DOHH2 (cell line): Measurements from ENCODE around the gene ENOX1.

Experiments used
- H3F3A ChIP-seq: fragments of 200-600 bp; sonication (generic), shearing (Covaris generic); 2 replicates; pipeline ENCODE4 v1.6.0; 2016; ENCODE audit warnings: antibody characterized with exemption, mild to moderate bottlenecking; ENCODE audit not compliant: control insufficient read depth, insufficient read depth
- H3K27ac ChIP-seq: fragments of 200-600 bp; sonication (generic); 2 replicates; pipeline ENCODE4 v1.5.1; 2014; ENCODE audit warnings: low read depth, mild to moderate bottlenecking, low read length, moderate library complexity
- H3K27me3 ChIP-seq: fragments of 200-600 bp; sonication (generic); 2 replicates; pipeline ENCODE4 v1.6.1; 2014; ENCODE audit warnings: mild to moderate bottlenecking, low read length, mixed read lengths; ENCODE audit not compliant: control insufficient read depth
- H3K36me3 ChIP-seq: fragments of 200-600 bp; sonication (generic); 2 replicates; pipeline ENCODE4 v1.6.1; 2014; ENCODE audit warnings: mild to moderate bottlenecking, low read length, moderate library complexity, mixed read lengths; ENCODE audit not compliant: control insufficient read depth
- H3K4me1 ChIP-seq: fragments of 200-600 bp; sonication (generic); 2 replicates; pipeline ENCODE4 v1.6.1; 2014; ENCODE audit warnings: mild to moderate bottlenecking, low read length, mixed read lengths; ENCODE audit not compliant: control insufficient read depth
- H3K4me2 ChIP-seq: fragments of 200-600 bp; sonication (generic); 2 replicates; pipeline ENCODE4 v1.6.0; 2014; ENCODE audit warnings: mild to moderate bottlenecking, low read length, moderate library complexity
- H3K4me3 ChIP-seq: fragments of 200-600 bp; sonication (generic); 2 replicates; pipeline ENCODE4 v1.5.1; 2014; ENCODE audit warnings: mild to moderate bottlenecking, low read length, mixed read lengths
- H3K79me2 ChIP-seq: fragments of 200-600 bp; sonication (generic); 2 replicates; pipeline ENCODE4 v1.6.1; 2014; ENCODE audit warnings: mild to moderate bottlenecking, low read length, mixed read lengths; ENCODE audit not compliant: control insufficient read depth
- H3K9me2 ChIP-seq: fragments of 200-600 bp; sonication (generic); replicated peaks from 2 replicates; pipeline ENCODE4 v1.6.1; 2014; ENCODE audit warnings: mild to moderate bottlenecking, low read length, mixed read lengths; ENCODE audit not compliant: control insufficient read depth
- H3K9me3 ChIP-seq: fragments of 200-600 bp; sonication (generic); 2 replicates; pipeline ENCODE4 v1.6.1; 2014; ENCODE audit warnings: antibody characterized with exemption, low read length, mixed read lengths; ENCODE audit not compliant: control insufficient read depth, insufficient read depth
- H4K20me1 ChIP-seq: fragments of 200-600 bp; sonication (generic); 2 replicates; pipeline ENCODE4 v1.6.0; 2014; ENCODE audit warnings: low read depth, mild to moderate bottlenecking, antibody characterized with exemption, low read length, moderate library complexity; ENCODE audit not compliant: control insufficient read depth, insufficient read depth
- EZH2phosphoT487 ChIP-seq: fragments of 200-600 bp; sonication (generic); IDR thresholded peaks from 2 replicates; pipeline ENCODE4 v1.6.1; 2017; ENCODE audit warnings: borderline replicate concordance, mild to moderate bottlenecking, antibody characterized with exemption, low read length, moderate library complexity, mixed read lengths
- TF ChIP-seq, protein P1 (sequence below): fragments of 200-600 bp; sonication (generic); IDR thresholded peaks from one replicate; pipeline ENCODE4 v1.5.1; 2014; ENCODE audit warnings: antibody characterized with exemption, mild to moderate bottlenecking, low read depth, low read length; ENCODE audit not compliant: poor library complexity, severe bottlenecking

The ENOX1 gene

DNA sequence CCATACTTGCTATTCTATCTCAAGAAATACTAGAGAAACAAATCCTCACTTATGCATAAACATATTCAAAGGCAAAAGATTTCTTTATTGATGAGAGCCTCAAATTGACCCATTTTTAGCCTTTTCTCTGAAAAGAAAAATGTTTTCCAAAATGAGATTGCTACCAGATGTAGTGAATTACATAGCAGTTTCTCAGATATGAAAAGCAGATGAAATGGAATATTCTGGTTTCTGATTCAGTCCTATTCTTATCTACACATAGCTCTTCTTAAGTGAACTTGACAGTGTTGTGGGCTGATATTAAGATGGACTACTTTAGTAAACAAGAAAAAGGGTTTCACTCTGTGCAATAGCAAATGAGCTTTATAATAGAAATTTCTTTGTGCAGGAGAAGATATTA is 579.9 kb downstream of the ENOX1 start:
- H3K4me3 ChIP-seq = no peak overlapping the region

GRCh38 chr13:43205416-43205815 is 581.4 kb downstream of the ENOX1 start:
- Histone ChIP-seq H3K4me2 (no peak overlapping the region), H3K4me3 (no peak overlapping the region), H3K36me3 (no peaks in the 10 kb centered on the region), H3K9me3 (no peaks in the 10 kb centered on the region), H3K27me3 (no peaks in the 10 kb centered on the region), H3K79me2 (no peaks in the 10 kb centered on the region), H3F3A (no peaks in the 10 kb centered on the region), H3K27ac (no peak overlapping the region), H3K9me2 (no peaks in the 10 kb centered on the region), H3K4me1 (no peaks in the 10 kb centered on the region), H4K20me1 (no peaks in the 10 kb centered on the region)
- no peak for TF ChIP-seq EZH2phosphoT487
- TF ChIP-seq, protein P1, sequence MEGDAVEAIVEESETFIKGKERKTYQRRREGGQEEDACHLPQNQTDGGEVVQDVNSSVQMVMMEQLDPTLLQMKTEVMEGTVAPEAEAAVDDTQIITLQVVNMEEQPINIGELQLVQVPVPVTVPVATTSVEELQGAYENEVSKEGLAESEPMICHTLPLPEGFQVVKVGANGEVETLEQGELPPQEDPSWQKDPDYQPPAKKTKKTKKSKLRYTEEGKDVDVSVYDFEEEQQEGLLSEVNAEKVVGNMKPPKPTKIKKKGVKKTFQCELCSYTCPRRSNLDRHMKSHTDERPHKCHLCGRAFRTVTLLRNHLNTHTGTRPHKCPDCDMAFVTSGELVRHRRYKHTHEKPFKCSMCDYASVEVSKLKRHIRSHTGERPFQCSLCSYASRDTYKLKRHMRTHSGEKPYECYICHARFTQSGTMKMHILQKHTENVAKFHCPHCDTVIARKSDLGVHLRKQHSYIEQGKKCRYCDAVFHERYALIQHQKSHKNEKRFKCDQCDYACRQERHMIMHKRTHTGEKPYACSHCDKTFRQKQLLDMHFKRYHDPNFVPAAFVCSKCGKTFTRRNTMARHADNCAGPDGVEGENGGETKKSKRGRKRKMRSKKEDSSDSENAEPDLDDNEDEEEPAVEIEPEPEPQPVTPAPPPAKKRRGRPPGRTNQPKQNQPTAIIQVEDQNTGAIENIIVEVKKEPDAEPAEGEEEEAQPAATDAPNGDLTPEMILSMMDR = no peak

More for the DNA sequence above, 579.9 kb downstream of the ENOX1 start:
- no peaks in the 10 kb centered on the region for H3K36me3 ChIP-seq
- no peak overlapping the region for H3K4me2 ChIP-seq
- no peaks in the 10 kb centered on the region for H3K9me3 ChIP-seq
- H3K27me3 ChIP-seq = no peaks in the 10 kb centered on the region
- H3K79me2 ChIP-seq = no peaks in the 10 kb centered on the region
- no peak for TF ChIP-seq EZH2phosphoT487
- TF ChIP-seq, protein P1 = no peak
- no peaks in the 10 kb centered on the region for H4K20me1 ChIP-seq
- H3K9me2 ChIP-seq = no peaks in the 10 kb centered on the region
- no peaks in the 10 kb centered on the region for H3F3A ChIP-seq
- no peak overlapping the region for H3K27ac ChIP-seq
- no peaks in the 10 kb centered on the region for H3K4me1 ChIP-seq

GRCh38 chr13:43204591-43204990 is 582.2 kb downstream of the ENOX1 start:
- Histone ChIP-seq H3F3A (no peaks in the 10 kb centered on the region), H3K9me3 (no peaks in the 10 kb centered on the region), H3K79me2 (no peaks in the 10 kb centered on the region), H4K20me1 (no peaks in the 10 kb centered on the region), H3K4me3 (no peak overlapping the region), H3K4me1 (no peaks in the 10 kb centered on the region), H3K27me3 (no peaks in the 10 kb centered on the region), H3K4me2 (no peak overlapping the region), H3K9me2 (no peaks in the 10 kb centered on the region), H3K36me3 (no peaks in the 10 kb centered on the region), H3K27ac (no peak overlapping the region)
- TF ChIP-seq, protein P1 = no peak
- no peak for TF ChIP-seq EZH2phosphoT487

- no peaks in the 10 kb centered on the region for H3K27me3 ChIP-seq
- H3K9me2 ChIP-seq = no peaks in the 10 kb centered on the region
- no peaks in the 10 kb centered on the region for H3K36me3 ChIP-seq
- H3K79me2 ChIP-seq = no peaks in the 10 kb centered on the region
- TF ChIP-seq, protein P1 = no peak
- TF ChIP-seq EZH2phosphoT487 = no peak
- no peak overlapping the region for H3K4me2 ChIP-seq
- H3K9me3 ChIP-seq = no peaks in the 10 kb centered on the region
- no peak overlapping the region for H3K4me3 ChIP-seq
- no peak overlapping the region for H3K27ac ChIP-seq
- H4K20me1 ChIP-seq = no peaks in the 10 kb centered on the region
- H3K4me1 ChIP-seq = no peaks in the 10 kb centered on the region
- no peaks in the 10 kb centered on the region for H3F3A ChIP-seq
Observed at GRCh38 chr13:43203781-43204180, 583.0 kb downstream of the ENOX1 start.
